ENCODE results near the gene GRIN2C. TPM values are rescaled to one million over a fixed set of nuclear protein-coding genes. Genes with fewer than 3 reads are reported as not detected.

Gene GRIN2C
- total and polyA plus RNA-seq, 2 donors (not counting 3 experiments of a cell fraction or from before 2014, with no cell fraction given), result 0.04 to 0.60 TPM

- no peaks in the 10 kb centered on the region for H3K79me2 ChIP-seq (ENCODE audit: control insufficient read depth, insufficient read depth, low read length)
- H3K9me1 ChIP-seq (replicated peaks; ENCODE audit: control insufficient read depth, extremely low read depth, insufficient read depth, low read length), result no peaks in the 10 kb centered on the region
- H3K9me3 ChIP-seq (replicated peaks; ENCODE audit: control insufficient read depth, insufficient read depth, low read length), result no peaks in the 10 kb centered on the region
- no peaks in the 10 kb centered on the region for H4K20me1 ChIP-seq (replicated peaks; ENCODE audit: control insufficient read depth, extremely low read depth, insufficient read depth, low read length)
- dilution Hi-C loops (cut with MboI; ENCODE audit: extremely low pct_ligation_motif_present, low sequenced_read_pairs), result no loop called here
- no peak overlapping the region for H3K4me2 ChIP-seq (ENCODE audit: insufficient read depth, low read length)
- no peak overlapping the region for H2AFZ ChIP-seq (ENCODE audit: low read depth, low read length)
- no peak overlapping the region for H3K9ac ChIP-seq (replicated peaks; ENCODE audit: extremely low read depth, insufficient read depth, low read length)
- no peak for FAIRE-seq
- intact Hi-C loops (cut with micrococcal nuclease), result no loop called here
- no peak for DNase-seq (ENCODE audit: low read depth, low spot score)
- CTCF ChIA-PET, result interaction anchor here (1.3 to 3.3 kb wide), 2 partner anchors 14 to 38 kb away, joined by 3 to 14 read pairs; no protein-coding TSS in a partner anchor
- TF ChIP-seq GATA2 (IDR thresholded peaks at IDR 0.05; ENCODE audit: insufficient read depth, insufficient read length, low read depth, low read length) (no peak), POLR2AphosphoS5 (IDR thresholded peaks at IDR 0.05; ENCODE audit: insufficient read depth, low read depth, low read length) (no peak), FOS (IDR thresholded peaks at IDR 0.05; ENCODE audit: borderline replicate concordance, insufficient read depth, low read length) (no peak), MYC (IDR thresholded peaks at IDR 0.05; ENCODE audit: low read depth, low read length) (no peak), EZH2 (IDR thresholded peaks at IDR 0.05; ENCODE audit: borderline replicate concordance, low read depth, low read length, severe bottlenecking) (no peak), MAX (IDR thresholded peaks at IDR 0.05; ENCODE audit: insufficient read depth, insufficient read length) (no peak), POLR2A (IDR thresholded peaks at IDR 0.05; ENCODE audit: low read depth, low read length) (no peak), JUN (IDR thresholded peaks at IDR 0.05; ENCODE audit: borderline replicate concordance, insufficient read depth, insufficient read length, low read depth) (no peak), CTCF (IDR thresholded peaks at IDR 0.05; ENCODE audit: extremely low read depth in 1 of 2, insufficient read depth in 1 of 2, low read depth in 1 of 2, low read length in 2 of 2) (no peak)
- POLR2A ChIA-PET, result no interaction called here
- no peaks in the 10 kb centered on the region for H3K4me1 ChIP-seq (ENCODE audit: control insufficient read depth, extremely low read depth, insufficient read depth, low read length)
- H3K27me3 ChIP-seq (ENCODE audit: control insufficient read depth in 2 of 2, insufficient read depth in 2 of 2, low read length in 2 of 2), result no peaks in the 10 kb centered on the region
- BruUV-seq (replicated peaks), result no TSS peak
- peaks cover 0 to 3% of the 10 kb centered on the region in 2 experiments for H3K36me3 ChIP-seq (ENCODE audit: control insufficient read depth in 2 of 2, extremely low read depth in 1 of 2, insufficient read depth in 2 of 2, low read length in 2 of 2)
- H3K27ac ChIP-seq (ENCODE audit: insufficient read depth, low read depth, low read length), result no peak overlapping the region
- no peak overlapping the region for H3K4me3 ChIP-seq (replicated peaks in 1 of 3; ENCODE audit: insufficient read depth in 1 of 3, low read depth in 1 of 3, low read length in 3 of 3)
These were observed 55.0 kb downstream of the GRIN2C start for GRCh38 chr17:74804683-74805082.
